Cardiac septum (tissue), 1 donor: ENCODE results near the gene FAM83G. TPM values are rescaled to one million over a fixed set of nuclear protein-coding genes. Genes with fewer than 3 reads are reported as not detected.

Source experiments
- DNase-seq: peaks from one replicate; pipeline ENCODE4 v3.0.0-alpha.2; 2020; ENCODE audit warnings: low spot score
- intact Hi-C: fragments of 100-400 bp; cut with DNase I; formaldehyde crosslinking; loops from one replicate; pipeline ENCODE4 v1.14.0; 2022
- total RNA-seq: library from RNA; stranded (reverse); fragmentation: NEBNext Ultra II Directional; extraction: Animal tissue kit (Norgen Biotek cat#: 25700); gene quantifications from one replicate; pipeline ENCODE4 v1.2.1, GENCODE V29; 2021
- donor health status: DM: no; HTN: no; CAD: no.

Gene FAM83G
- total RNA-seq, 1 donor from 2014 or later, result 2.5 TPM

GRCh38 chr17:19012171-19013080, 7.9 kb upstream of the FAM83G start:
- intact Hi-C loops, result no loop called here
- DNase-seq, result no peak

- no peak for DNase-seq
- intact Hi-C loops, result no loop called here
These were observed 7.0 kb upstream of the FAM83G start for GRCh38 chr17:19011581-19011980.

- no peak for DNase-seq
- intact Hi-C loops, result no loop called here
These were observed 6.4 kb upstream of the FAM83G start for GRCh38 chr17:19010729-19011505.

- DNase-seq, result no peak
- intact Hi-C loops, result no loop called here
These were observed 5.4 kb upstream of the FAM83G start for GRCh38 chr17:19009970-19010369.

GRCh38 chr17:19006698-19007097, 2.1 kb upstream of the FAM83G start:
- DNase-seq, result no peak
- intact Hi-C loops, result no loop called here

- intact Hi-C loops, result no loop called here
- no peak for DNase-seq
These were observed 1.3 kb upstream of the FAM83G start for GRCh38 chr17:19005789-19006430.

- no peak for DNase-seq
- intact Hi-C loops, result no loop called here
These were observed 691 bp upstream of the FAM83G start for GRCh38 chr17:19005137-19005773.

- intact Hi-C loops, result no loop called here
- no peak for DNase-seq
These were observed 782 bp downstream of the FAM83G start for GRCh38 chr17:19003543-19004420.

- intact Hi-C loops, result no loop called here
These were observed 1.6 kb downstream of the FAM83G start for GRCh38 chr17:19002805-19003542.

GRCh38 chr17:19001907-19002590, 2.5 kb downstream of the FAM83G start:
- intact Hi-C loops, result no loop called here
- no peak for DNase-seq

More at GRCh38 chr17:19002805-19003542, 1.6 kb downstream of the FAM83G start:
- DNase-seq, result no peak

GRCh38 chr17:19000531-19001325, 3.8 kb downstream of the FAM83G start:
- no peak for DNase-seq
- intact Hi-C loops, result no loop called here

GRCh38 chr17:18999911-19000310, 4.7 kb downstream of the FAM83G start:
- DNase-seq, result no peak
- intact Hi-C loops, result no loop called here

GRCh38 chr17:18999394-18999793, 5.2 kb downstream of the FAM83G start:
- intact Hi-C loops, result no loop called here
- no peak for DNase-seq

GRCh38 chr17:18997650-18998196, 6.8 kb downstream of the FAM83G start:
- DNase-seq, result no peak
- intact Hi-C loops, result no loop called here

- intact Hi-C loops, result no loop called here
- no peak for DNase-seq
These were observed 8.1 kb downstream of the FAM83G start for GRCh38 chr17:18996458-18996857.

GRCh38 chr17:18995220-18995619, 9.3 kb downstream of the FAM83G start:
- intact Hi-C loops, result no loop called here
- no peak for DNase-seq

GRCh38 chr17:18994631-18995030, 9.9 kb downstream of the FAM83G start:
- no peak for DNase-seq

More at GRCh38 chr17:18994631-18995030, 9.9 kb downstream of the FAM83G start:
- intact Hi-C loops, result no loop called here
